GM13976 (cell line): Measurements from ENCODE around the gene LIPK.

Experiments
- DNase-seq: peaks from one replicate; pipeline ENCODE4 v3.0.0; 2012; ENCODE audit warnings: low spot score
- in situ Hi-C: fragments of 300-500 bp; cut with MboI; formaldehyde crosslinking; loops from one replicate; pipeline ENCODE4 v1.12.0; 2022; ENCODE audit warnings: low sequenced_read_pairs, mixed read lengths, inconsistent platforms; ENCODE audit not compliant: unreplicated experiment
- TF ChIP-seq, protein P1 (sequence below): IDR thresholded peaks from 2 replicates; pipeline ENCODE4 v1.5.1; 2012; ENCODE audit warnings: borderline replicate concordance, mild to moderate bottlenecking; ENCODE audit not compliant: insufficient read depth; ENCODE audit errors: extremely low read depth, missing control alignments, control extremely low read depth

LIPK gene

GRCh38 chr10:88769384-88769783 lies 63.3 kb downstream of the LIPK start:
- in situ Hi-C loops, result no loop called here
- TF ChIP-seq, protein P1, sequence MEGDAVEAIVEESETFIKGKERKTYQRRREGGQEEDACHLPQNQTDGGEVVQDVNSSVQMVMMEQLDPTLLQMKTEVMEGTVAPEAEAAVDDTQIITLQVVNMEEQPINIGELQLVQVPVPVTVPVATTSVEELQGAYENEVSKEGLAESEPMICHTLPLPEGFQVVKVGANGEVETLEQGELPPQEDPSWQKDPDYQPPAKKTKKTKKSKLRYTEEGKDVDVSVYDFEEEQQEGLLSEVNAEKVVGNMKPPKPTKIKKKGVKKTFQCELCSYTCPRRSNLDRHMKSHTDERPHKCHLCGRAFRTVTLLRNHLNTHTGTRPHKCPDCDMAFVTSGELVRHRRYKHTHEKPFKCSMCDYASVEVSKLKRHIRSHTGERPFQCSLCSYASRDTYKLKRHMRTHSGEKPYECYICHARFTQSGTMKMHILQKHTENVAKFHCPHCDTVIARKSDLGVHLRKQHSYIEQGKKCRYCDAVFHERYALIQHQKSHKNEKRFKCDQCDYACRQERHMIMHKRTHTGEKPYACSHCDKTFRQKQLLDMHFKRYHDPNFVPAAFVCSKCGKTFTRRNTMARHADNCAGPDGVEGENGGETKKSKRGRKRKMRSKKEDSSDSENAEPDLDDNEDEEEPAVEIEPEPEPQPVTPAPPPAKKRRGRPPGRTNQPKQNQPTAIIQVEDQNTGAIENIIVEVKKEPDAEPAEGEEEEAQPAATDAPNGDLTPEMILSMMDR, result no peak
- DNase-seq, result no peak

- in situ Hi-C loops, result no loop called here
- no peak for DNase-seq
- TF ChIP-seq, protein P1, result no peak
Observed at GRCh38 chr10:88781206-88781605, 75.2 kb downstream of the LIPK start.

DNA sequence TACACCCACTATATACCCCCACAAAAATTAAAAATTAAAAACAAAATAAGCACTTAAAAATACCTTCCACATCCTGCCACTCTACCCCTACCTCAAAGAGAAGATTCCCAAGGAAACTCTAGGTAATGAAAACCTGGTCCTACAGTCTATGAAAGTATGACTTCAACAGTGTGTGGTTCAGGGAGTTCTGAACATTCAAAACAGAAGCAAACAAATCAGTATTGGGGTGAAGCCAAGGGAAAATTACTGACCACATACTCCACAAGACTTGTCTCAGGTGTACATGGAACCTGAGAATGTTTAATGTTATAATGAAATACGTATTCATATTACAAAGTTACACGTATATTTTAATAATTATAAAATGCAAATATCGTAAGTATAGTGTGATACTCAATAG lies 76.2 kb downstream of the LIPK start:
- no peak for DNase-seq
- in situ Hi-C loops, result no loop called here
- TF ChIP-seq, protein P1, result no peak

GRCh38 chr10:88783724-88784123 lies 77.7 kb downstream of the LIPK start:
- in situ Hi-C loops, result no loop called here
- no peak for DNase-seq
- TF ChIP-seq, protein P1, result no peak

GRCh38 chr10:88786032-88786770 lies 80.2 kb downstream of the LIPK start:
- in situ Hi-C loops, result no loop called here
- TF ChIP-seq, protein P1, result no peak

DNA sequence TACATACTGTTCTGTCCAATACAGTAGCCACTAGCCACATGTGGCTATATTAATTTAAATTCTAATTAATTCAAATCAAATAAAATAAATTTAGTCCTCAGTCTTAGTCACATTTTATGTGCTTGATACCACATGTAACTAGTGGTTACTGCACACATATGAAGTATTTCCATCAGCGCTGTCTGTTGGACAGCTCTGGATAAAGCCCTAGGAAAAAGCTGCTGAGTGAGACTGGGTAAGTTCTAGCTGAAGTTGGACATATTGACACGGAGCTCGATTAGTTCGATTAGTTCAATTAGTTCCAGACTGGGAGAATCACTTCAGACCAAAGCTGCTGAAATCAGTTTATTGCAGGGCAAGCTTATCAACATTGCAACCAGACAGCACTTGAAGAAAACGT lies 81.4 kb downstream of the LIPK start:
- TF ChIP-seq, protein P1, result no peak
- in situ Hi-C loops, result no loop called here
- DNase-seq, result no peak

More at GRCh38 chr10:88786032-88786770, 80.2 kb downstream of the LIPK start:
- DNase-seq, result no peak
